Spleen (tissue), 7 donors: ENCODE measurements around the gene TYRP1.

Source experiments
- POLR2AphosphoS5 ChIP-seq, 3 donors: sonication (generic); formaldehyde crosslinking; IDR thresholded peaks; one replicate each; pipeline ENCODE4 v1.5.1; 2017; ENCODE audit warnings: antibody characterized with exemption in 3 of 3
- TF ChIP-seq, protein P1 (sequence below), 11 experiments: fragments of 200-600 bp in 7 of 11; fragments of 450-650 bp in 4 of 11; sonication (generic) in 4 of 11; IDR thresholded peaks in 8 of 11; conservative IDR thresholded peaks in 3 of 11; 1 replicate in 7 of 11; 2 replicates in 4 of 11; pipeline versions ENCODE4 v1.4.0 to v1.8.0; 2016 to 2021; ENCODE audit warnings: antibody characterized with exemption in 11 of 11, inconsistent platforms in 4 of 11, mild to moderate bottlenecking in 1 of 11
- donor health status: DM: no; HTN: no; CAD: no; lungs with moderate emphysema.
- donor health status: DM: no; HTN: no; CAD: no.
- donor health status: DM: no; HTN: no; CAD: no.

DNA sequence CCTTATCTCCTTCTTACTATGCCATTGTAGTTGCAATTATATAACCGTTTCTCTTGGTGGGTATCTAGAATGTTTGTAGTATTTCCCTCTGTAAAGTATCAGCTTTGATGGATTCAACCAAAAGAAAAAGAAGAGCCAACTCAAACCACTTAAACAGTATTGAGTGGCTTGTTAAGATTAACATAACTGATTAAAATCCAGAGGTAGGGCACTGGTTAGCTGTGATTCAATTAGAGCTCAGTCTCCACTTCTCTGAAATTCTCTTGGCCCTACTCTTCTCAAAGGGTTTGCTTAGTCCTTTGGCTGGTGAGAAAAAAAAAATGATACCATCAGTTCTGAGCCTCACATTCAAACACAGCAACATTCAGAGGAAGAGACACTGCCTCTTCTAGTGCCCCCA is 37.0 kb downstream of the TYRP1 start:
- TF ChIP-seq, protein P1, sequence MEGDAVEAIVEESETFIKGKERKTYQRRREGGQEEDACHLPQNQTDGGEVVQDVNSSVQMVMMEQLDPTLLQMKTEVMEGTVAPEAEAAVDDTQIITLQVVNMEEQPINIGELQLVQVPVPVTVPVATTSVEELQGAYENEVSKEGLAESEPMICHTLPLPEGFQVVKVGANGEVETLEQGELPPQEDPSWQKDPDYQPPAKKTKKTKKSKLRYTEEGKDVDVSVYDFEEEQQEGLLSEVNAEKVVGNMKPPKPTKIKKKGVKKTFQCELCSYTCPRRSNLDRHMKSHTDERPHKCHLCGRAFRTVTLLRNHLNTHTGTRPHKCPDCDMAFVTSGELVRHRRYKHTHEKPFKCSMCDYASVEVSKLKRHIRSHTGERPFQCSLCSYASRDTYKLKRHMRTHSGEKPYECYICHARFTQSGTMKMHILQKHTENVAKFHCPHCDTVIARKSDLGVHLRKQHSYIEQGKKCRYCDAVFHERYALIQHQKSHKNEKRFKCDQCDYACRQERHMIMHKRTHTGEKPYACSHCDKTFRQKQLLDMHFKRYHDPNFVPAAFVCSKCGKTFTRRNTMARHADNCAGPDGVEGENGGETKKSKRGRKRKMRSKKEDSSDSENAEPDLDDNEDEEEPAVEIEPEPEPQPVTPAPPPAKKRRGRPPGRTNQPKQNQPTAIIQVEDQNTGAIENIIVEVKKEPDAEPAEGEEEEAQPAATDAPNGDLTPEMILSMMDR (IDR thresholded peaks at IDR 0.05 in 8 of 11, conservative IDR thresholded peaks at IDR 0.05 in 3 of 11): no peak
- no peak for TF ChIP-seq POLR2AphosphoS5 (IDR thresholded peaks at IDR 0.05)
